HAP-1 (cell line): ENCODE measurements around the gene ZNF598.

ENCODE experiments used
- DNase-seq, 2 experiments: peaks; one replicate each; pipeline ENCODE4 v3.0.0-alpha.2; 2016 to 2020; ENCODE audit warnings: low spot score in 2 of 2
- H3K27me3 ChIP-seq: fragments of 250-450 bp; sonication (Bioruptor Pico); 2 replicates; pipeline ENCODE4 v1.5.1; 2020; ENCODE audit warnings: low read depth, mild to moderate bottlenecking, moderate library complexity
- H3K36me3 ChIP-seq: fragments of 250-450 bp; sonication (Bioruptor Pico); replicated peaks from 2 replicates; pipeline ENCODE4 v1.5.1; 2020; ENCODE audit warnings: mild to moderate bottlenecking
- H3K4me1 ChIP-seq: fragments of 250-450 bp; sonication (Bioruptor Pico); 2 replicates; pipeline ENCODE4 v1.5.1; 2020; ENCODE audit warnings: mild to moderate bottlenecking
- H3K4me3 ChIP-seq: fragments of 250-450 bp; sonication (Bioruptor Pico); 2 replicates; pipeline ENCODE4 v1.5.1; 2020; ENCODE audit warnings: mild to moderate bottlenecking, moderate library complexity
- H3K9me3 ChIP-seq: fragments of 250-450 bp; sonication (Bioruptor Pico); 2 replicates; pipeline ENCODE4 v1.5.1; 2020; ENCODE audit warnings: mild to moderate bottlenecking, moderate library complexity
- in situ Hi-C: fragments of 300-500 bp; cut with MboI; formaldehyde crosslinking; loops from 3 replicates; pipeline ENCODE4 v1.14.3; 2020; ENCODE audit warnings: low sequenced_read_pairs, inconsistent platforms, mixed read lengths

Gene ZNF598

GRCh38 chr16:2045965-2046892 is 36.6 kb upstream of the ZNF598 start:
- Histone ChIP-seq H3K4me1 (peaks cover 10% of the 10 kb centered on the region), H3K4me3 (peak overlapping the region; percentile 70), H3K27me3 (no peaks in the 10 kb centered on the region), H3K9me3 (no peaks in the 10 kb centered on the region), H3K36me3 (no peaks in the 10 kb centered on the region; the same call in 1 of the 2 replicates)
- in situ Hi-C loops = no loop called here
- DNase-seq = no peak

- Histone ChIP-seq H3K4me1 (peaks cover 10% of the 10 kb centered on the region), H3K36me3 (no peaks in the 10 kb centered on the region; the same call in 1 of the 2 replicates), H3K9me3 (no peaks in the 10 kb centered on the region), H3K4me3 (no peak overlapping the region), H3K27me3 (no peaks in the 10 kb centered on the region)
- in situ Hi-C loops = no loop called here
- no peak for DNase-seq
These were observed 34.9 kb upstream of the ZNF598 start for GRCh38 chr16:2044541-2044940.

- Histone ChIP-seq H3K9me3 (no peaks in the 10 kb centered on the region), H3K27me3 (no peaks in the 10 kb centered on the region), H3K4me3 (no peak overlapping the region), H3K4me1 (peaks cover 10% of the 10 kb centered on the region), H3K36me3 (no peaks in the 10 kb centered on the region; the same call in none of the 2 replicates)
- no peak for DNase-seq
- in situ Hi-C loops = no loop called here
These were observed 34.2 kb upstream of the ZNF598 start for GRCh38 chr16:2043667-2044451.

- in situ Hi-C loops = no loop called here
- no peaks in the 10 kb centered on the region for H3K9me3 ChIP-seq
- peaks cover 5% of the 10 kb centered on the region; the same call in 1 of the 2 replicates for H3K4me1 ChIP-seq
- no peak for DNase-seq
- H3K27me3 ChIP-seq = no peaks in the 10 kb centered on the region
- no peaks in the 10 kb centered on the region; the same call in none of the 2 replicates for H3K36me3 ChIP-seq
- no peak overlapping the region for H3K4me3 ChIP-seq
These were observed 33.5 kb upstream of the ZNF598 start for GRCh38 chr16:2042986-2043666.

GRCh38 chr16:2042171-2042985 is 32.8 kb upstream of the ZNF598 start:
- H3K27me3 ChIP-seq = no peaks in the 10 kb centered on the region
- H3K4me1 ChIP-seq = peaks cover 5% of the 10 kb centered on the region; the same call in 1 of the 2 replicates
- no peak overlapping the region for H3K4me3 ChIP-seq
- no peak for DNase-seq
- no peaks in the 10 kb centered on the region for H3K9me3 ChIP-seq
- no peaks in the 10 kb centered on the region; the same call in none of the 2 replicates for H3K36me3 ChIP-seq
- in situ Hi-C loops = no loop called here

GRCh38 chr16:2040787-2041522 is 31.3 kb upstream of the ZNF598 start:
- Histone ChIP-seq H3K9me3 (no peaks in the 10 kb centered on the region), H3K27me3 (no peaks in the 10 kb centered on the region), H3K4me1 (no peaks in the 10 kb centered on the region), H3K36me3 (peaks cover 2% of the 10 kb centered on the region), H3K4me3 (no peak overlapping the region)
- in situ Hi-C loops = no loop called here
- DNase-seq = no peak

- Histone ChIP-seq H3K36me3 (peaks cover 6% of the 10 kb centered on the region), H3K4me1 (no peaks in the 10 kb centered on the region), H3K9me3 (no peaks in the 10 kb centered on the region), H3K27me3 (no peaks in the 10 kb centered on the region), H3K4me3 (no peak overlapping the region)
- in situ Hi-C loops = no loop called here
- DNase-seq = no peak
These were observed 30.6 kb upstream of the ZNF598 start for GRCh38 chr16:2040041-2040786.

- no peak for DNase-seq
- H3K36me3 ChIP-seq = peaks cover 6% of the 10 kb centered on the region
- in situ Hi-C loops = no loop called here
- no peaks in the 10 kb centered on the region for H3K4me1 ChIP-seq
- no peaks in the 10 kb centered on the region for H3K27me3 ChIP-seq
- no peaks in the 10 kb centered on the region for H3K9me3 ChIP-seq
- no peak overlapping the region for H3K4me3 ChIP-seq
These were observed 29.8 kb upstream of the ZNF598 start for GRCh38 chr16:2039274-2040031.

GRCh38 chr16:2038382-2039231 is 29.0 kb upstream of the ZNF598 start:
- H3K4me3 ChIP-seq = no peak overlapping the region
- no peaks in the 10 kb centered on the region for H3K9me3 ChIP-seq
- H3K36me3 ChIP-seq = peaks cover 6% of the 10 kb centered on the region
- in situ Hi-C loops = no loop called here
- DNase-seq = no peak
- no peaks in the 10 kb centered on the region for H3K27me3 ChIP-seq
- no peaks in the 10 kb centered on the region for H3K4me1 ChIP-seq

GRCh38 chr16:2037647-2038381 is 28.2 kb upstream of the ZNF598 start:
- no peak for DNase-seq
- Histone ChIP-seq H3K27me3 (no peaks in the 10 kb centered on the region), H3K36me3 (peaks cover 6% of the 10 kb centered on the region), H3K9me3 (no peaks in the 10 kb centered on the region), H3K4me3 (no peak overlapping the region), H3K4me1 (no peaks in the 10 kb centered on the region)
- in situ Hi-C loops = no loop called here
